ENCODE measurements around the gene RAB28. TPM values are rescaled to one million over a fixed set of nuclear protein-coding genes. Genes with fewer than 3 reads are reported as not detected.

Gene RAB28
- total and polyA plus RNA-seq, 3 experiments from 2014 or later = 16.5 to 19.5 (median 17.3) TPM

GRCh38 chr4:13340672-13341071 lies 143.5 kb downstream of the RAB28 start:
- ChIA-PET CTCF (no interaction called here), POLR2A (no interaction called here)
- Mint-ChIP-seq H3K36me3 (peaks cover 13 to 45% (median 14%) of the 10 kb centered on the region in 3 donors), H3K9me3 (peaks cover 0 to 4% (median 0%) of the 10 kb centered on the region in 5 donors), H3K27me3 (no peaks in the 10 kb centered on the region), H3K4me1 (no peaks in the 10 kb centered on the region), H3K27ac (no peak overlapping the region), H3K4me3 (no peak overlapping the region)
- H3K4me3 ChIP-seq (ENCODE audit: low read length) = no peak overlapping the region
- no peaks in the 10 kb centered on the region for H3K9me3 ChIP-seq (ENCODE audit: low read length)
- H3K4me1 ChIP-seq (ENCODE audit: insufficient read depth, low read length) = no peaks in the 10 kb centered on the region
- H3K27ac ChIP-seq (ENCODE audit: low read depth, low read length) = no peak overlapping the region
- H3K27me3 ChIP-seq (ENCODE audit: insufficient read depth, low read length, poor library complexity, severe bottlenecking) = no peaks in the 10 kb centered on the region
- H3K36me3 ChIP-seq (ENCODE audit: insufficient read depth, low read length) = no peaks in the 10 kb centered on the region
- DNase-seq = no peak

- no peaks in the 10 kb centered on the region for H3K36me3 ChIP-seq (ENCODE audit: insufficient read depth, low read length)
- Mint-ChIP-seq H3K27ac (no peak overlapping the region), H3K36me3 (peaks cover 10 to 33% (median 13%) of the 10 kb centered on the region in 3 donors), H3K4me1 (no peaks in the 10 kb centered on the region), H3K27me3 (no peaks in the 10 kb centered on the region), H3K9me3 (peaks cover 0 to 3% (median 0%) of the 10 kb centered on the region in 5 donors), H3K4me3 (no peak overlapping the region)
- no peak for DNase-seq
- no peak overlapping the region for H3K4me3 ChIP-seq (ENCODE audit: low read length)
- CTCF ChIA-PET = no interaction called here
- no peaks in the 10 kb centered on the region for H3K27me3 ChIP-seq (ENCODE audit: insufficient read depth, low read length, poor library complexity, severe bottlenecking)
- no peaks in the 10 kb centered on the region for H3K9me3 ChIP-seq (ENCODE audit: low read length)
- no peaks in the 10 kb centered on the region for H3K4me1 ChIP-seq (ENCODE audit: insufficient read depth, low read length)
- POLR2A ChIA-PET = no interaction called here
- H3K27ac ChIP-seq (ENCODE audit: low read depth, low read length) = no peak overlapping the region
Measured at GRCh38 chr4:13331827-13332226, 152.3 kb downstream of the RAB28 start.

GRCh38 chr4:13329963-13330362 lies 154.2 kb downstream of the RAB28 start:
- Histone ChIP-seq H3K4me1 (ENCODE audit: insufficient read depth, low read length) (no peaks in the 10 kb centered on the region), H3K4me3 (ENCODE audit: low read length) (no peak overlapping the region), H3K36me3 (ENCODE audit: insufficient read depth, low read length) (no peaks in the 10 kb centered on the region), H3K9me3 (ENCODE audit: low read length) (no peaks in the 10 kb centered on the region), H3K27ac (ENCODE audit: low read depth, low read length) (no peak overlapping the region), H3K27me3 (ENCODE audit: insufficient read depth, low read length, poor library complexity, severe bottlenecking) (no peaks in the 10 kb centered on the region)
- peaks cover 0 to 4% (median 0%) of the 10 kb centered on the region in 5 donors for H3K9me3 Mint-ChIP-seq
- POLR2A ChIA-PET = no interaction called here
- no peak overlapping the region for H3K27ac Mint-ChIP-seq
- no peaks in the 10 kb centered on the region for H3K27me3 Mint-ChIP-seq
- CTCF ChIA-PET = no interaction called here
- no peak for DNase-seq
- H3K4me3 Mint-ChIP-seq = no peak overlapping the region
- H3K4me1 Mint-ChIP-seq = no peaks in the 10 kb centered on the region
- peaks cover 12 to 39% (median 13%) of the 10 kb centered on the region in 3 donors for H3K36me3 Mint-ChIP-seq

GRCh38 chr4:13329340-13329850 lies 154.7 kb downstream of the RAB28 start:
- H3K27ac Mint-ChIP-seq = no peak overlapping the region
- Histone ChIP-seq H3K36me3 (ENCODE audit: insufficient read depth, low read length) (no peaks in the 10 kb centered on the region), H3K4me1 (ENCODE audit: insufficient read depth, low read length) (no peaks in the 10 kb centered on the region), H3K4me3 (ENCODE audit: low read length) (no peak overlapping the region), H3K27ac (ENCODE audit: low read depth, low read length) (no peak overlapping the region), H3K9me3 (ENCODE audit: low read length) (no peaks in the 10 kb centered on the region), H3K27me3 (ENCODE audit: insufficient read depth, low read length, poor library complexity, severe bottlenecking) (no peaks in the 10 kb centered on the region)
- no peaks in the 10 kb centered on the region for H3K4me1 Mint-ChIP-seq
- peaks cover 12 to 45% (median 13%) of the 10 kb centered on the region in 3 donors for H3K36me3 Mint-ChIP-seq
- H3K4me3 Mint-ChIP-seq = no peak overlapping the region
- DNase-seq = no peak
- ChIA-PET POLR2A (no interaction called here), CTCF (no interaction called here)
- no peaks in the 10 kb centered on the region for H3K27me3 Mint-ChIP-seq
- H3K9me3 Mint-ChIP-seq = peaks cover 0 to 4% (median 0%) of the 10 kb centered on the region in 5 donors

GRCh38 chr4:13328591-13328990 lies 155.5 kb downstream of the RAB28 start:
- no peak overlapping the region for H3K27ac ChIP-seq (ENCODE audit: low read depth, low read length)
- no peaks in the 10 kb centered on the region for H3K27me3 ChIP-seq (ENCODE audit: insufficient read depth, low read length, poor library complexity, severe bottlenecking)
- ChIA-PET POLR2A (no interaction called here), CTCF (no interaction called here)
- H3K9me3 Mint-ChIP-seq = peaks cover 0 to 8% (median 2%) of the 10 kb centered on the region in 5 donors
- H3K4me3 Mint-ChIP-seq = no peak overlapping the region
- no peaks in the 10 kb centered on the region for H3K36me3 ChIP-seq (ENCODE audit: insufficient read depth, low read length)
- H3K4me3 ChIP-seq (ENCODE audit: low read length) = no peak overlapping the region
- H3K4me1 ChIP-seq (ENCODE audit: insufficient read depth, low read length) = no peaks in the 10 kb centered on the region
- H3K9me3 ChIP-seq (ENCODE audit: low read length) = no peaks in the 10 kb centered on the region
- no peak overlapping the region for H3K27ac Mint-ChIP-seq
- peaks cover 10 to 49% (median 14%) of the 10 kb centered on the region in 3 donors for H3K36me3 Mint-ChIP-seq
- no peaks in the 10 kb centered on the region for H3K4me1 Mint-ChIP-seq
- no peaks in the 10 kb centered on the region for H3K27me3 Mint-ChIP-seq
- DNase-seq = no peak

GRCh38 chr4:13327991-13328390 lies 156.1 kb downstream of the RAB28 start:
- Histone ChIP-seq H3K9me3 (ENCODE audit: low read length) (no peaks in the 10 kb centered on the region), H3K4me3 (ENCODE audit: low read length) (no peak overlapping the region), H3K36me3 (ENCODE audit: insufficient read depth, low read length) (no peaks in the 10 kb centered on the region), H3K27ac (ENCODE audit: low read depth, low read length) (no peak overlapping the region), H3K27me3 (ENCODE audit: insufficient read depth, low read length, poor library complexity, severe bottlenecking) (no peaks in the 10 kb centered on the region), H3K4me1 (ENCODE audit: insufficient read depth, low read length) (no peaks in the 10 kb centered on the region)
- POLR2A ChIA-PET = no interaction called here
- H3K27me3 Mint-ChIP-seq = no peaks in the 10 kb centered on the region
- no peak overlapping the region for H3K4me3 Mint-ChIP-seq
- CTCF ChIA-PET = no interaction called here
- H3K9me3 Mint-ChIP-seq = peaks cover 0 to 10% (median 3%) of the 10 kb centered on the region in 5 donors
- H3K36me3 Mint-ChIP-seq = peaks cover 6 to 48% (median 11%) of the 10 kb centered on the region in 3 donors
- H3K4me1 Mint-ChIP-seq = no peaks in the 10 kb centered on the region
- no peak overlapping the region for H3K27ac Mint-ChIP-seq
- no peak for DNase-seq

- Mint-ChIP-seq H3K27me3 (peaks cover 0 to 2% of the 10 kb centered on the region in 2 donors), H3K27ac (no peak overlapping the region), H3K36me3 (peaks cover 5 to 69% (median 18%) of the 10 kb centered on the region in 3 donors), H3K4me3 (no peak overlapping the region), H3K4me1 (no peaks in the 10 kb centered on the region), H3K9me3 (peaks cover 0 to 20% (median 10%) of the 10 kb centered on the region in 5 donors)
- POLR2A ChIA-PET = no interaction called here
- Histone ChIP-seq H3K36me3 (ENCODE audit: insufficient read depth, low read length) (no peaks in the 10 kb centered on the region), H3K4me1 (ENCODE audit: insufficient read depth, low read length) (no peaks in the 10 kb centered on the region), H3K4me3 (ENCODE audit: low read length) (no peak overlapping the region), H3K27me3 (ENCODE audit: insufficient read depth, low read length, poor library complexity, severe bottlenecking) (no peaks in the 10 kb centered on the region), H3K9me3 (ENCODE audit: low read length) (no peaks in the 10 kb centered on the region), H3K27ac (ENCODE audit: low read depth, low read length) (no peak overlapping the region)
- CTCF ChIA-PET = no interaction called here
- DNase-seq = no peak
Measured at GRCh38 chr4:13325744-13326143, 158.4 kb downstream of the RAB28 start.

- Histone ChIP-seq H3K27me3 (ENCODE audit: insufficient read depth, low read length, poor library complexity, severe bottlenecking) (no peaks in the 10 kb centered on the region), H3K9me3 (ENCODE audit: low read length) (no peaks in the 10 kb centered on the region), H3K4me3 (ENCODE audit: low read length) (no peak overlapping the region), H3K4me1 (ENCODE audit: insufficient read depth, low read length) (no peaks in the 10 kb centered on the region), H3K27ac (ENCODE audit: low read depth, low read length) (no peak overlapping the region), H3K36me3 (ENCODE audit: insufficient read depth, low read length) (no peaks in the 10 kb centered on the region)
- no peak overlapping the region for H3K4me3 Mint-ChIP-seq
- peaks cover 0 to 2% of the 10 kb centered on the region in 2 donors for H3K27me3 Mint-ChIP-seq
- H3K9me3 Mint-ChIP-seq = peaks cover 0 to 20% (median 12%) of the 10 kb centered on the region in 5 donors
- CTCF ChIA-PET = no interaction called here
- no peak for DNase-seq
- H3K4me1 Mint-ChIP-seq = no peaks in the 10 kb centered on the region
- peaks cover 4 to 63% (median 18%) of the 10 kb centered on the region in 3 donors for H3K36me3 Mint-ChIP-seq
- no peak overlapping the region for H3K27ac Mint-ChIP-seq
- POLR2A ChIA-PET = no interaction called here
Measured at GRCh38 chr4:13323921-13324320, 160.2 kb downstream of the RAB28 start.
